Psoas muscle (tissue), 8 donors: ENCODE measurements around the gene MBP. TPM values are rescaled to one million over a fixed set of nuclear protein-coding genes. Genes with fewer than 3 reads are reported as not detected.
A peak's percentile ranks its signal among the peaks of the same experiment; 100 is the strongest.

Source experiments
- ATAC-seq, 4 donors: fragments of 200-7000 bp; cut with Tn5 transposase; one replicate each; pipeline ENCODE4 v1.9.1; 2020; ENCODE audit warnings: moderate library complexity in 3 of 4, mild to moderate bottlenecking in 2 of 4
- DNase-seq, 2 donors: peaks; one replicate each; pipeline ENCODE4 v3.0.0-alpha.2; 2020
- H3K27ac ChIP-seq: fragments of 200-600 bp; one replicate; pipeline ENCODE4 v1.8.0; 2022
- H3K27me3 ChIP-seq, 3 donors: fragments of 200-600 bp in 1 of 3; one replicate each; pipeline versions ENCODE4 v1.6.1 to v1.8.0; 2013 to 2022; ENCODE audit warnings: low read length in 2 of 3, mild to moderate bottlenecking in 2 of 3, moderate library complexity in 1 of 3; ENCODE audit not compliant: insufficient read depth in 3 of 3
- H3K36me3 ChIP-seq, 2 donors: fragments of 200-600 bp in 1 of 2; one replicate each; pipeline versions ENCODE4 v1.6.1 to v1.8.0; 2013 to 2022; ENCODE audit warnings: low read depth in 1 of 2, mild to moderate bottlenecking in 1 of 2, moderate library complexity in 1 of 2; ENCODE audit not compliant: insufficient read depth in 1 of 2
- H3K4me1 ChIP-seq: fragments of 200-600 bp; one replicate; pipeline ENCODE4 v1.8.0; 2022
- H3K4me3 ChIP-seq: fragments of 200-600 bp; one replicate; pipeline ENCODE4 v1.8.0; 2022; ENCODE audit warnings: mild to moderate bottlenecking
- H3K9me3 ChIP-seq: fragments of 200-600 bp; one replicate; pipeline ENCODE4 v1.8.0; 2022
- CTCF ChIP-seq: fragments of 200-600 bp; IDR thresholded peaks from one replicate; pipeline ENCODE4 v1.8.0; 2022; ENCODE audit warnings: antibody characterized with exemption
- WGBS, 3 donors: extraction: QIAGEN DNeasy Blood & Tissue Kit; methylation state at CpG; one replicate each; pipeline versions ENCODE4 v1.1.6 to v1.1.7; 2013; 5-methylcytosine and 5-hydroxymethylcytosine counted together
- intact Hi-C, 2 donors: fragments of 100-400 bp; cut with DNase I; formaldehyde crosslinking; loops; one replicate each; pipeline versions ENCODE4 v1.11.0 to v1.14.2; 2022
- polyA plus RNA-seq, 3 donors: library from polyadenylated mRNA; stranded (reverse); fragments of 200-250 nt; gene quantifications; one replicate each; pipeline ENCODE4 v1.2.3, GENCODE V29; 2013
- total RNA-seq, 4 donors: library from RNA; stranded (reverse); fragmentation: NEBNext Ultra II Directional in 2 of 4; extraction: Animal tissue kit (Norgen Biotek cat#: 25700) in 2 of 4; gene quantifications; one replicate each; pipeline versions ENCODE4 v1.2.1 to v1.2.4, GENCODE V29; 2021 to 2023
- donor health status: healthy with polysubstance abuse.
- donor health status: DM: no; HTN: no; CAD: no; lungs with moderate emphysema.
- donor health status: Bipolar disorder and iron deficiency.
- donor health status: healthy.
- donor health status: DM: yes; HTN: yes; CAD: no.
- donor health status: DM: no; HTN: no; CAD: no.
- donor health status: DM: no; HTN: no; CAD: no.
- donor health status: DM: yes; HTN: yes; CAD: no.

The MBP gene
- total and polyA plus RNA-seq, 7 donors = 16.4 to 88.2 (median 51.6) TPM

GRCh38 chr18:77119851-77120491, 12.6 kb downstream of the MBP start:
- peaks cover 20% of the 10 kb centered on the region for H3K4me1 ChIP-seq
- no peaks in the 10 kb centered on the region for H3K27me3 ChIP-seq
- 90 to 94% (median 91%) methylated on average over 23 of the region's 23 CpGs for WGBS, 3 donors
- no peaks in the 10 kb centered on the region for H3K9me3 ChIP-seq
- no peak overlapping the region for H3K4me3 ChIP-seq
- ATAC-seq = no peak
- peak in 1 of 2 donors; percentile 33 for DNase-seq
- H3K27ac ChIP-seq = no peak overlapping the region
- H3K36me3 ChIP-seq = no peaks in the 10 kb centered on the region
- intact Hi-C loops = no loop called here
- TF ChIP-seq CTCF = no peak

GRCh38 chr18:77119101-77119850, 13.3 kb downstream of the MBP start:
- 88 to 95% (median 91%) methylated on average over 9 to 12 of the region's 12 CpGs for WGBS, 3 donors
- peak overlapping the region; percentile 30 for H3K27ac ChIP-seq
- H3K4me3 ChIP-seq = no peak overlapping the region
- no peaks in the 10 kb centered on the region for H3K27me3 ChIP-seq
- H3K4me1 ChIP-seq = peaks cover 23% of the 10 kb centered on the region
- no peaks in the 10 kb centered on the region for H3K36me3 ChIP-seq
- no peak for ATAC-seq
- TF ChIP-seq CTCF = no peak
- DNase-seq = peak in 1 of 2 donors; percentile 36
- intact Hi-C loops = no loop called here
- no peaks in the 10 kb centered on the region for H3K9me3 ChIP-seq

- H3K4me3 ChIP-seq = no peak overlapping the region
- intact Hi-C loops = no loop called here
- peak overlapping the region; percentile 30 for H3K27ac ChIP-seq
- 84 to 90% (median 86%) methylated on average over 10 to 12 of the region's 12 CpGs for WGBS, 3 donors
- no peak for TF ChIP-seq CTCF
- H3K27me3 ChIP-seq = no peaks in the 10 kb centered on the region
- DNase-seq = peak in 1 of 2 donors; percentile 23
- no peaks in the 10 kb centered on the region for H3K9me3 ChIP-seq
- H3K36me3 ChIP-seq = no peaks in the 10 kb centered on the region
- peaks cover 31% of the 10 kb centered on the region for H3K4me1 ChIP-seq
- no peak for ATAC-seq
Observed at GRCh38 chr18:77118256-77119090, 14.1 kb downstream of the MBP start.

GRCh38 chr18:77116201-77117080, 16.1 kb downstream of the MBP start:
- WGBS, 3 donors = 77 to 86% (median 82%) methylated on average over 18 of the region's 18 CpGs
- Histone ChIP-seq H3K9me3 (no peaks in the 10 kb centered on the region), H3K4me1 (peaks cover 37% of the 10 kb centered on the region), H3K27ac (peak overlapping the region; percentile 46), H3K4me3 (no peak overlapping the region), H3K36me3 (no peaks in the 10 kb centered on the region), H3K27me3 (no peaks in the 10 kb centered on the region)
- intact Hi-C loops = no loop called here
- ATAC-seq = no peak
- peak in 1 of 2 donors; percentile 33 for DNase-seq
- TF ChIP-seq CTCF = no peak
